SJCRH30 (cell line): ENCODE results near the gene PNPLA8. TPM values are rescaled to one million over a fixed set of nuclear protein-coding genes. Genes with fewer than 3 reads are reported as not detected.
"Not testable (repeated sequence)": the region's sequence is repeated elsewhere in the genome, so short reads cannot be mapped to it uniquely, and the experiment has no call there.

Experiments used
- DNase-seq, 2 experiments: peaks; one replicate each; pipeline ENCODE4 v3.0.0-alpha.2; 2015 to 2020
- H3K27ac ChIP-seq: fragments of 250-450 bp; sonication (Bioruptor Pico); 2 replicates; pipeline ENCODE4 v1.5.1; 2020; ENCODE audit warnings: mild to moderate bottlenecking, moderate library complexity
- H3K27me3 ChIP-seq: fragments of 250-450 bp; sonication (Bioruptor Pico); 2 replicates; pipeline ENCODE4 v1.5.1; 2020; ENCODE audit warnings: mild to moderate bottlenecking, moderate library complexity
- H3K36me3 ChIP-seq: fragments of 250-450 bp; sonication (Bioruptor Pico); 2 replicates; pipeline ENCODE4 v1.5.1; 2020; ENCODE audit warnings: mild to moderate bottlenecking, moderate library complexity
- H3K4me1 ChIP-seq: fragments of 250-450 bp; sonication (Bioruptor Pico); 2 replicates; pipeline ENCODE4 v1.5.1; 2020; ENCODE audit warnings: mild to moderate bottlenecking, moderate library complexity
- H3K4me3 ChIP-seq: fragments of 250-450 bp; sonication (Bioruptor Pico); 2 replicates; pipeline ENCODE4 v1.5.1; 2020; ENCODE audit warnings: mild to moderate bottlenecking, moderate library complexity
- H3K9me3 ChIP-seq: fragments of 250-450 bp; sonication (Bioruptor Pico); replicated peaks from 2 replicates; pipeline ENCODE4 v1.5.1; 2020; ENCODE audit warnings: mild to moderate bottlenecking, moderate library complexity
- total RNA-seq: library from RNA; depleted of rRNA; stranded (reverse); fragments of >200 nt; shearing (Covaris generic); gene quantifications from 2 replicates; pipeline ENCODE4 v1.2.3, GENCODE V29; 2014

The PNPLA8 gene
- total RNA-seq, 1 experiment from 2014 or later = 27.9 TPM

- Histone ChIP-seq H3K4me3 (no peak overlapping the region), H3K27ac (no peak overlapping the region)
- DNase-seq = no peak
These were observed 58.5 kb downstream of the PNPLA8 start for GRCh38 chr7:108467391-108467790.

GRCh38 chr7:108466322-108466721 lies 59.6 kb downstream of the PNPLA8 start:
- DNase-seq, H3K9me3 ChIP-seq, H3K4me1 ChIP-seq, H3K4me3 ChIP-seq, H3K27ac ChIP-seq, H3K27me3 ChIP-seq, H3K36me3 ChIP-seq: not testable (repeated sequence)

More at GRCh38 chr7:108467391-108467790, 58.5 kb downstream of the PNPLA8 start:
- no peaks in the 10 kb centered on the region for H3K36me3 ChIP-seq
- no peaks in the 10 kb centered on the region for H3K9me3 ChIP-seq
- no peaks in the 10 kb centered on the region for H3K4me1 ChIP-seq
- H3K27me3 ChIP-seq = no peaks in the 10 kb centered on the region

- Histone ChIP-seq H3K36me3 (no peaks in the 10 kb centered on the region), H3K4me1 (no peaks in the 10 kb centered on the region), H3K9me3 (no peaks in the 10 kb centered on the region), H3K27me3 (no peaks in the 10 kb centered on the region), H3K4me3 (no peak overlapping the region), H3K27ac (no peak overlapping the region)
- DNase-seq = no peak
These were observed 61.2 kb downstream of the PNPLA8 start for GRCh38 chr7:108464743-108465142.

- H3K27ac ChIP-seq = no peak overlapping the region
- no peaks in the 10 kb centered on the region for H3K27me3 ChIP-seq
These were observed 62.3 kb downstream of the PNPLA8 start for GRCh38 chr7:108463613-108464012.

GRCh38 chr7:108461840-108462239 lies 64.1 kb downstream of the PNPLA8 start:
- H3K36me3 ChIP-seq = no peaks in the 10 kb centered on the region
- no peaks in the 10 kb centered on the region for H3K9me3 ChIP-seq
- DNase-seq = no peak
- H3K27me3 ChIP-seq = no peaks in the 10 kb centered on the region
- H3K4me3 ChIP-seq = no peak overlapping the region
- no peaks in the 10 kb centered on the region for H3K4me1 ChIP-seq
- no peak overlapping the region for H3K27ac ChIP-seq

More at GRCh38 chr7:108463613-108464012, 62.3 kb downstream of the PNPLA8 start:
- H3K36me3 ChIP-seq = no peaks in the 10 kb centered on the region
- DNase-seq = no peak
- no peaks in the 10 kb centered on the region for H3K9me3 ChIP-seq
- no peaks in the 10 kb centered on the region for H3K4me1 ChIP-seq
- no peak overlapping the region for H3K4me3 ChIP-seq

GRCh38 chr7:108460964-108461363 lies 65.0 kb downstream of the PNPLA8 start:
- H3K4me3 ChIP-seq = no peak overlapping the region
- no peaks in the 10 kb centered on the region for H3K9me3 ChIP-seq
- no peaks in the 10 kb centered on the region for H3K36me3 ChIP-seq
- no peak for DNase-seq
- no peaks in the 10 kb centered on the region for H3K4me1 ChIP-seq
- no peaks in the 10 kb centered on the region for H3K27me3 ChIP-seq
- no peak overlapping the region for H3K27ac ChIP-seq

- no peaks in the 10 kb centered on the region for H3K4me1 ChIP-seq
- no peak overlapping the region for H3K4me3 ChIP-seq
- H3K27ac ChIP-seq = no peak overlapping the region
- H3K27me3 ChIP-seq = no peaks in the 10 kb centered on the region
- H3K9me3 ChIP-seq = no peaks in the 10 kb centered on the region
- H3K36me3 ChIP-seq = no peaks in the 10 kb centered on the region
- peak; percentile 27 to 67 for DNase-seq
These were observed 65.9 kb downstream of the PNPLA8 start for GRCh38 chr7:108459922-108460551.

GRCh38 chr7:108457871-108458270 lies 68.1 kb downstream of the PNPLA8 start:
- Histone ChIP-seq H3K27me3 (no peaks in the 10 kb centered on the region), H3K27ac (no peak overlapping the region), H3K4me1 (no peaks in the 10 kb centered on the region; the same call in 1 of the 2 replicates), H3K36me3 (no peaks in the 10 kb centered on the region), H3K9me3 (no peaks in the 10 kb centered on the region), H3K4me3 (no peak overlapping the region)
- DNase-seq = no peak

- Histone ChIP-seq H3K4me3 (peak overlapping the region; percentile 75), H3K4me1 (no peaks in the 10 kb centered on the region; the same call in 1 of the 2 replicates), H3K9me3 (no peaks in the 10 kb centered on the region), H3K36me3 (no peaks in the 10 kb centered on the region), H3K27me3 (no peaks in the 10 kb centered on the region), H3K27ac (no peak overlapping the region)
- no peak for DNase-seq
These were observed 68.9 kb downstream of the PNPLA8 start for GRCh38 chr7:108456845-108457540.

- peak; percentile 90 to 93 for DNase-seq
These were observed 69.8 kb downstream of the PNPLA8 start, which contains the start of gene NRCAM for GRCh38 chr7:108455998-108456677. NRCAM (minus strand) TSS chr7:108456436; CDS start chr7:108240064, 216,372 bp downstream.

GRCh38 chr7:108455551-108455997 lies 70.4 kb downstream of the PNPLA8 start:
- H3K9me3 ChIP-seq = no peaks in the 10 kb centered on the region
- H3K4me1 ChIP-seq = no peaks in the 10 kb centered on the region; the same call in 1 of the 2 replicates
- no peaks in the 10 kb centered on the region for H3K27me3 ChIP-seq
- DNase-seq = peak in 1 of 2 experiments; percentile 37
- H3K4me3 ChIP-seq = peak overlapping the region; percentile 75
- H3K27ac ChIP-seq = peak overlapping the region; percentile 45
- no peaks in the 10 kb centered on the region for H3K36me3 ChIP-seq

More at GRCh38 chr7:108455998-108456677, 69.8 kb downstream of the PNPLA8 start, which contains the start of gene NRCAM:
- Histone ChIP-seq H3K4me1 (no peaks in the 10 kb centered on the region; the same call in 1 of the 2 replicates), H3K36me3 (no peaks in the 10 kb centered on the region), H3K27me3 (no peaks in the 10 kb centered on the region), H3K27ac (peak within 1 kb of the TSS; percentile 45), H3K4me3 (peak within 1 kb of the TSS; percentile 75), H3K9me3 (no peaks in the 10 kb centered on the region)

GRCh38 chr7:108454674-108455550 lies 71.0 kb downstream of the PNPLA8 start:
- Histone ChIP-seq H3K27me3 (no peaks in the 10 kb centered on the region), H3K36me3 (no peaks in the 10 kb centered on the region), H3K9me3 (no peaks in the 10 kb centered on the region), H3K27ac (peak overlapping the region; percentile 45), H3K4me1 (no peaks in the 10 kb centered on the region; the same call in 1 of the 2 replicates), H3K4me3 (peak overlapping the region; percentile 75)
- peak; percentile 75 to 86 for DNase-seq

- Histone ChIP-seq H3K27me3 (no peaks in the 10 kb centered on the region), H3K4me3 (peak overlapping the region; percentile 75), H3K36me3 (no peaks in the 10 kb centered on the region), H3K27ac (peak overlapping the region; percentile 45), H3K9me3 (no peaks in the 10 kb centered on the region), H3K4me1 (no peaks in the 10 kb centered on the region; the same call in 1 of the 2 replicates)
- no peak for DNase-seq
These were observed 71.6 kb downstream of the PNPLA8 start for GRCh38 chr7:108454317-108454673.

- H3K9me3 ChIP-seq = no peaks in the 10 kb centered on the region
- no peaks in the 10 kb centered on the region for H3K27me3 ChIP-seq
- no peaks in the 10 kb centered on the region for H3K36me3 ChIP-seq
- H3K4me3 ChIP-seq = no peak overlapping the region
- H3K27ac ChIP-seq = no peak overlapping the region
- no peaks in the 10 kb centered on the region; the same call in 1 of the 2 replicates for H3K4me1 ChIP-seq
- no peak for DNase-seq
These were observed 72.6 kb downstream of the PNPLA8 start for GRCh38 chr7:108453320-108453719.
